ENCODE results near the gene HPDL.

DNA sequence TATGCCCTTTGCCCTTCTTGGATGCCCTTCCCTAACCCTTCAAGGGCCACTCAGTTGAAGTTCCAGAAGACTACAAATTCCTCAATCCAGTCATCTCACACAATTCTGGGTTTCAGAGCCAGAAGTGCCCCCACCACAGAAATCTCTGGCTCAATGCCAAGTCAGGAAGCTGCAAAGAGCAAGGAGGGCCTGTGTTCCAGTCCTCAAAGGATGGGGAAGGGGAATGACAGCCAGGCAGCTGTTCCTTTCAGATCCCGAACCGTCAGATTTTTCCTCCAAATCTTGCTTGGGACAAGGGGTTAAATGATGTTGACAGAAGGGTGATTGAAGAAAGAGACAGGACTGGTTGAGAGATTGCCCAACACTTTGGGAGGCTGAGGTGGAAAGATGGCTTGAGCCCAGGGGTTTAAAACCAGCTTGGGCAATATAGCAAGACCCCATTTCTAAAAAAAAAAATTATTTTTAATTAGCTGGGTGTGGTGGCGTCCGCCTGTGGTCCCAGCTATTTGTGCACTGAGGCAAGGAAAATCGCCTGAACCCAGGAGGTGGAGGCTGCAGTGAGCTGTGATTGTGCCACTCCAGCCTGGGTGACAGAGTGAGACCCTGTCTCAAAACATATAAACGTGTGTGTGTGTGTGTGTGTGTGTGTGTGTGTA, 716 bp upstream of the HPDL start:
- TF ChIP-seq YY1 (IDR thresholded peaks at IDR 0.05; ENCODE audit: insufficient read depth, insufficient read length) (no peak), ZNF274 (IDR thresholded peaks at IDR 0.05; ENCODE audit: low read depth, low read length) (no peak)
